Hindlimb muscle (tissue), 1 donor: ENCODE measurements around the gene DYSF. TPM values are rescaled to one million over a fixed set of nuclear protein-coding genes. Genes with fewer than 3 reads are reported as not detected.
"Not testable (repeated sequence)": the region's sequence is repeated elsewhere in the genome, so short reads cannot be mapped to it uniquely, and the experiment has no call there.

ENCODE experiments used
- DNase-seq: peaks from one replicate; pipeline ENCODE4 v3.0.0-alpha.2; 2013
- polyA plus RNA-seq: library from polyadenylated mRNA; unstranded; fragments of 120-200 nt; gene quantifications from one replicate; pipeline ENCODE4 v1.2.1, GENCODE V29; 2013; ENCODE audit not compliant: insufficient read length

Gene DYSF
- polyA plus RNA-seq: 185 TPM

GRCh38 chr2:71453404-71454220 is at the start of gene DYSF:
Gene DYSF, plus strand, starts transcription at chr2:71453561.
- peak; percentile 38 for DNase-seq

- no peak for DNase-seq
These were observed 43.8 kb upstream of the DYSF start for GRCh38 chr2:71409611-71410010.

GRCh38 chr2:71410696-71411095 is 42.7 kb upstream of the DYSF start:
- DNase-seq: no peak

- not testable (repeated sequence) for DNase-seq
These were observed 36.5 kb upstream of the DYSF start for GRCh38 chr2:71416866-71417265.

- DNase-seq: no peak
These were observed 35.8 kb upstream of the DYSF start for GRCh38 chr2:71417300-71418202.

- DNase-seq: no peak
These were observed 34.2 kb upstream of the DYSF start for GRCh38 chr2:71419145-71419544.

- DNase-seq: no peak
These were observed 33.4 kb upstream of the DYSF start for GRCh38 chr2:71419976-71420375.

- DNase-seq: no peak
These were observed 30.6 kb upstream of the DYSF start for GRCh38 chr2:71422786-71423185.

- DNase-seq: no peak
These were observed 29.4 kb upstream of the DYSF start for GRCh38 chr2:71423817-71424420.

- no peak for DNase-seq
These were observed 26.6 kb upstream of the DYSF start for GRCh38 chr2:71426721-71427120.

- no peak for DNase-seq
These were observed 24.6 kb upstream of the DYSF start for GRCh38 chr2:71428472-71429383.

GRCh38 chr2:71445142-71445541 is 8.2 kb upstream of the DYSF start:
- DNase-seq: not testable (repeated sequence)

- no peak for DNase-seq
These were observed 6.9 kb upstream of the DYSF start for GRCh38 chr2:71446505-71446904.

GRCh38 chr2:71449343-71449742 is 4.0 kb upstream of the DYSF start:
- no peak for DNase-seq

- DNase-seq: no peak
These were observed 1.7 kb upstream of the DYSF start for GRCh38 chr2:71451705-71452104.

- DNase-seq: no peak
These were observed 796 bp upstream of the DYSF start for GRCh38 chr2:71452565-71452964.

- no peak for DNase-seq
These were observed 1.1 kb downstream of the DYSF start for GRCh38 chr2:71454221-71455010.

GRCh38 chr2:71455011-71455740 is 1.8 kb downstream of the DYSF start:
- no peak for DNase-seq

- no peak for DNase-seq
These were observed 2.6 kb downstream of the DYSF start for GRCh38 chr2:71455741-71456569.
